ENCODE results near the gene CHMP2A. TPM values are rescaled to one million over a fixed set of nuclear protein-coding genes. Genes with fewer than 3 reads are reported as not detected.

Gene CHMP2A
- total and polyA plus RNA-seq, 2 donors (not counting 3 experiments of a cell fraction or from before 2014, with no cell fraction given) = 105 to 150 TPM

DNA sequence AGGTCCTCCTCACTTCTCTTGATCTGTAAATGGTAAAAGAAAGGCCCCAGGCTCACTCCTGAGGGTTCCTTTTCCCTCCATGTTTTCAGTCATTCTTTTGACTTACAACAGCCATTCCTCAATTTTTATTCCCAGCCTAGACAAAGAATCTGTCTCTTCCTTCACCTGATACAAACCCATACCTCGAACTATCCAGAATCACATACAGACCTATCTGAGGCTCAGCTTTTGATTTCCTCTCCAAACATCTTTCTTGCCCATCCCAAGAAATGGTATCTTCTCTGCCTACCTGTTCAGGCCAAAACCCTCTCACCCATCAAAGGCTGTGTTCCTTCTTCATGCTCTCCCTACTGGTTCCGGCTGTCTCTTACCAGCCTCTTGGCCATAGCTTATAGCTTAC is 2.2 kb downstream of the CHMP2A start:
- Histone ChIP-seq H3K27me3 (ENCODE audit: control insufficient read depth in 2 of 2, insufficient read depth in 2 of 2, low read length in 2 of 2) (no peaks in the 10 kb centered on the region), H3K4me1 (ENCODE audit: control insufficient read depth, extremely low read depth, insufficient read depth, low read length) (peaks cover 24% of the 10 kb centered on the region), H3K9me3 (replicated peaks; ENCODE audit: control insufficient read depth, insufficient read depth, low read length) (no peaks in the 10 kb centered on the region), H3K36me3 (ENCODE audit: control insufficient read depth in 2 of 2, extremely low read depth in 1 of 2, insufficient read depth in 2 of 2, low read length in 2 of 2) (peaks cover 16 to 55% of the 10 kb centered on the region in 2 experiments), H3K27ac (ENCODE audit: insufficient read depth, low read depth, low read length) (no peak overlapping the region), H3K4me2 (ENCODE audit: insufficient read depth, low read length) (no peak overlapping the region), H3K9ac (replicated peaks; ENCODE audit: extremely low read depth, insufficient read depth, low read length) (no peak overlapping the region), H2AFZ (ENCODE audit: low read depth, low read length) (no peak overlapping the region), H3K79me2 (ENCODE audit: control insufficient read depth, insufficient read depth, low read length) (peaks cover 36% of the 10 kb centered on the region), H3K9me1 (replicated peaks; ENCODE audit: control insufficient read depth, extremely low read depth, insufficient read depth, low read length) (no peaks in the 10 kb centered on the region), H3K4me3 (replicated peaks in 1 of 3; ENCODE audit: insufficient read depth in 1 of 3, low read depth in 1 of 3, low read length in 3 of 3) (no peak overlapping the region), H4K20me1 (replicated peaks; ENCODE audit: control insufficient read depth, extremely low read depth, insufficient read depth, low read length) (no peaks in the 10 kb centered on the region)
- no TSS peak for BruUV-seq (replicated peaks)
- intact Hi-C loops (cut with micrococcal nuclease) = no loop called here
- DNase-seq (ENCODE audit: low read depth, low spot score) = no peak
- dilution Hi-C loops (cut with MboI; ENCODE audit: extremely low pct_ligation_motif_present, low sequenced_read_pairs) = no loop called here
- FAIRE-seq = no peak
- CTCF ChIA-PET = interaction anchor here (1.4 to 3.7 kb wide), 3 partner anchors 23 to 39 kb away, joined by 3 to 60 read pairs (median 24); partner anchors contain the start of gene ZBTB45
- TF ChIP-seq, protein P1, sequence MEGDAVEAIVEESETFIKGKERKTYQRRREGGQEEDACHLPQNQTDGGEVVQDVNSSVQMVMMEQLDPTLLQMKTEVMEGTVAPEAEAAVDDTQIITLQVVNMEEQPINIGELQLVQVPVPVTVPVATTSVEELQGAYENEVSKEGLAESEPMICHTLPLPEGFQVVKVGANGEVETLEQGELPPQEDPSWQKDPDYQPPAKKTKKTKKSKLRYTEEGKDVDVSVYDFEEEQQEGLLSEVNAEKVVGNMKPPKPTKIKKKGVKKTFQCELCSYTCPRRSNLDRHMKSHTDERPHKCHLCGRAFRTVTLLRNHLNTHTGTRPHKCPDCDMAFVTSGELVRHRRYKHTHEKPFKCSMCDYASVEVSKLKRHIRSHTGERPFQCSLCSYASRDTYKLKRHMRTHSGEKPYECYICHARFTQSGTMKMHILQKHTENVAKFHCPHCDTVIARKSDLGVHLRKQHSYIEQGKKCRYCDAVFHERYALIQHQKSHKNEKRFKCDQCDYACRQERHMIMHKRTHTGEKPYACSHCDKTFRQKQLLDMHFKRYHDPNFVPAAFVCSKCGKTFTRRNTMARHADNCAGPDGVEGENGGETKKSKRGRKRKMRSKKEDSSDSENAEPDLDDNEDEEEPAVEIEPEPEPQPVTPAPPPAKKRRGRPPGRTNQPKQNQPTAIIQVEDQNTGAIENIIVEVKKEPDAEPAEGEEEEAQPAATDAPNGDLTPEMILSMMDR (IDR thresholded peaks at IDR 0.05; ENCODE audit: extremely low read depth in 1 of 2, insufficient read depth in 1 of 2, low read depth in 1 of 2, low read length in 2 of 2) = no peak
- peak; percentile 0 for TF ChIP-seq POLR2A (IDR thresholded peaks at IDR 0.05; ENCODE audit: low read depth, low read length)
- POLR2A ChIA-PET = interaction anchor here (0.6 kb wide), 1 partner anchor 150 kb away, joined by 3 read pairs; no protein-coding TSS in a partner anchor

DNA sequence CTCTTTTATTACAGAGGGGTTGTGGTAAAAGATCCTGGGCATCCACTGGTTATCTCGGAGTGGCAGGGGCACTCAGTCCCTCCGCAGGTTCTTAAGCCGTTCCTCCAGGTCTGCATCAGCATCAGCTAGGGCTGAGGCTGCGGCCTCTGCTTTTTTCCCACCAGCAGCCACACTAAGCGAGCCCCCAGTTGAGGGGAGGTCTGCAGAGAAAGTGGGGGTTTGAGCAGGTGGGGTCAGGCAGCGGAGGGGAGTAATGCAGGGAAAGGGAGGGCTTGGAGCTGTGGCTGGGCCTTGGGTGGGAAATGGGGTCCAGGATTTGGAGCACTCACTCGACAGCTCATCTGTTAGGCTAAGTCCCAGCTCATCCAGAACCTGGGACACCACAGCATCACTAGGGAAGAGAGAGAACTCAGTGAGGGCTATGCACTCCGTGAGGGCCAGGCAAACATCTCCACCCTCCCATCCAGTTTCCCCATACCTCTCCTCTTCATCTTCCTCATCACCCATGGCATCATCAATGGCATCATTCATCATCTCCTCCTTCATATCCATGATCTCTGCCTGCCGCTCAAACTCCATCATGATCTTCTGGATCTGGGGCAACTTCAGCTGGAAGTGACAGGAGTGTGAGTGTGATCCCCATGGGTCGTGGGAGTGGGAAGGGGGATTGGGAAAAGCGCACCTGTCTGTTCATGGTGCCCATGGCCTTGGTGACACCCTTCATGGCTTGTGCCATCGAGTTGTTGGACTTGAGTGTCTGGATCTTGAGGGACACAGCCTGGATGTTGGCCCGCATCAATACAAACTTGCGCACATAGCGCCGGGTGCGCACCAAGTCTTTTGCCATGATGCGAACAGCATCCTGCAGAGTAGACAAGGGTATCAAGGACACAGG is 3.1 kb downstream of the CHMP2A start:
- intact Hi-C loops (cut with micrococcal nuclease) (no loop called here), dilution Hi-C loops (cut with MboI; ENCODE audit: extremely low pct_ligation_motif_present, low sequenced_read_pairs) (no loop called here)
- POLR2A ChIA-PET = no interaction called here
- H3K27ac ChIP-seq (ENCODE audit: insufficient read depth, low read depth, low read length) = no peak overlapping the region
- FAIRE-seq (no peak), DNase-seq (ENCODE audit: low read depth, low spot score) (no peak)
- no peaks in the 10 kb centered on the region for H3K9me3 ChIP-seq (replicated peaks; ENCODE audit: control insufficient read depth, insufficient read depth, low read length)
- BruUV-seq (replicated peaks) = TSS peak; percentile 2
- no peak overlapping the region for H3K9ac ChIP-seq (replicated peaks; ENCODE audit: extremely low read depth, insufficient read depth, low read length)
- peaks cover 36% of the 10 kb centered on the region for H3K79me2 ChIP-seq (ENCODE audit: control insufficient read depth, insufficient read depth, low read length)
- H4K20me1 ChIP-seq (replicated peaks; ENCODE audit: control insufficient read depth, extremely low read depth, insufficient read depth, low read length) = no peaks in the 10 kb centered on the region
- no peaks in the 10 kb centered on the region for H3K9me1 ChIP-seq (replicated peaks; ENCODE audit: control insufficient read depth, extremely low read depth, insufficient read depth, low read length)
- no peak for TF ChIP-seq GATA2 (IDR thresholded peaks at IDR 0.05; ENCODE audit: insufficient read depth, insufficient read length, low read depth, low read length)
- TF ChIP-seq, protein P1 (IDR thresholded peaks at IDR 0.05; ENCODE audit: extremely low read depth in 1 of 2, insufficient read depth in 1 of 2, low read depth in 1 of 2, low read length in 2 of 2) = no peak
- no peak for TF ChIP-seq JUN (IDR thresholded peaks at IDR 0.05; ENCODE audit: borderline replicate concordance, insufficient read depth, insufficient read length, low read depth)
- no peak for TF ChIP-seq EZH2 (IDR thresholded peaks at IDR 0.05; ENCODE audit: borderline replicate concordance, low read depth, low read length, severe bottlenecking)
- no peak for TF ChIP-seq POLR2A (IDR thresholded peaks at IDR 0.05; ENCODE audit: low read depth, low read length)
- TF ChIP-seq POLR2AphosphoS5 (IDR thresholded peaks at IDR 0.05; ENCODE audit: insufficient read depth, low read depth, low read length) = no peak
- TF ChIP-seq FOS (IDR thresholded peaks at IDR 0.05; ENCODE audit: borderline replicate concordance, insufficient read depth, low read length) = no peak
- TF ChIP-seq MYC (IDR thresholded peaks at IDR 0.05; ENCODE audit: low read depth, low read length) = no peak
- TF ChIP-seq, protein P2, sequence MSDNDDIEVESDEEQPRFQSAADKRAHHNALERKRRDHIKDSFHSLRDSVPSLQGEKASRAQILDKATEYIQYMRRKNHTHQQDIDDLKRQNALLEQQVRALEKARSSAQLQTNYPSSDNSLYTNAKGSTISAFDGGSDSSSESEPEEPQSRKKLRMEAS (IDR thresholded peaks at IDR 0.05; ENCODE audit: insufficient read depth, insufficient read length) = no peak
- peaks cover 22% of the 10 kb centered on the region for H3K4me1 ChIP-seq (ENCODE audit: control insufficient read depth, extremely low read depth, insufficient read depth, low read length)
- H3K36me3 ChIP-seq (ENCODE audit: control insufficient read depth in 2 of 2, extremely low read depth in 1 of 2, insufficient read depth in 2 of 2, low read length in 2 of 2) = peaks cover 18 to 60% of the 10 kb centered on the region in 2 experiments
- H3K4me3 ChIP-seq (replicated peaks in 1 of 3; ENCODE audit: insufficient read depth in 1 of 3, low read depth in 1 of 3, low read length in 3 of 3) = no peak overlapping the region
- no peak overlapping the region for H2AFZ ChIP-seq (ENCODE audit: low read depth, low read length)
- no peaks in the 10 kb centered on the region for H3K27me3 ChIP-seq (ENCODE audit: control insufficient read depth in 2 of 2, insufficient read depth in 2 of 2, low read length in 2 of 2)
- CTCF ChIA-PET = interaction anchor here (1.4 to 3.7 kb wide), 3 partner anchors 32 to 38 kb away, joined by 5 to 60 read pairs (median 6); partner anchors contain the start of gene ZBTB45
- no peak overlapping the region for H3K4me2 ChIP-seq (ENCODE audit: insufficient read depth, low read length)
